Measurements from ENCODE around the gene SIX1. TPM values are rescaled to one million over a fixed set of nuclear protein-coding genes. Genes with fewer than 3 reads are reported as not detected.
A peak's percentile ranks its signal among the peaks of the same experiment; 100 is the strongest.

SIX1 gene
- total and polyA plus RNA-seq, 2 of the 13 experiments (the other 11 are each of a cell fraction or from before 2014, with no cell fraction given): 1.7 to 6.5 TPM

DNA sequence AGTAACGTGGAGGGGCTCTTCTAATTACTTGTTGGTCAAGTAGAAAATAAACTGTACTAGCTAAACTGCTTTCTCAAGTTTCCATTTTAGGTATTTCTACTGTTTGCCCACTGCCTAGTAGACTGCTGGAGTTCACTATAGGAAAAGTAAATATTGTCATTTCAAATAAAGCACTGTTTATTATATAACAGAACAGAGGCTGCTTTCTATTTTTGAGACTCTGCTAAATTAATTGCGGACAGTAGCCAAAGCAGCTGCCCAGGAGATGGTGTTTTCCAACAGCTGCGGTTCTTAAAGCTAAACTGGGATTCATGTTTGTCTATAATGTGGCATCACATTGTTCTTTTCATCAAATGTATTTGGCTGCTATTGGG is 15.9 kb upstream of the SIX1 start (continued):
- TF ChIP-seq, protein P1, sequence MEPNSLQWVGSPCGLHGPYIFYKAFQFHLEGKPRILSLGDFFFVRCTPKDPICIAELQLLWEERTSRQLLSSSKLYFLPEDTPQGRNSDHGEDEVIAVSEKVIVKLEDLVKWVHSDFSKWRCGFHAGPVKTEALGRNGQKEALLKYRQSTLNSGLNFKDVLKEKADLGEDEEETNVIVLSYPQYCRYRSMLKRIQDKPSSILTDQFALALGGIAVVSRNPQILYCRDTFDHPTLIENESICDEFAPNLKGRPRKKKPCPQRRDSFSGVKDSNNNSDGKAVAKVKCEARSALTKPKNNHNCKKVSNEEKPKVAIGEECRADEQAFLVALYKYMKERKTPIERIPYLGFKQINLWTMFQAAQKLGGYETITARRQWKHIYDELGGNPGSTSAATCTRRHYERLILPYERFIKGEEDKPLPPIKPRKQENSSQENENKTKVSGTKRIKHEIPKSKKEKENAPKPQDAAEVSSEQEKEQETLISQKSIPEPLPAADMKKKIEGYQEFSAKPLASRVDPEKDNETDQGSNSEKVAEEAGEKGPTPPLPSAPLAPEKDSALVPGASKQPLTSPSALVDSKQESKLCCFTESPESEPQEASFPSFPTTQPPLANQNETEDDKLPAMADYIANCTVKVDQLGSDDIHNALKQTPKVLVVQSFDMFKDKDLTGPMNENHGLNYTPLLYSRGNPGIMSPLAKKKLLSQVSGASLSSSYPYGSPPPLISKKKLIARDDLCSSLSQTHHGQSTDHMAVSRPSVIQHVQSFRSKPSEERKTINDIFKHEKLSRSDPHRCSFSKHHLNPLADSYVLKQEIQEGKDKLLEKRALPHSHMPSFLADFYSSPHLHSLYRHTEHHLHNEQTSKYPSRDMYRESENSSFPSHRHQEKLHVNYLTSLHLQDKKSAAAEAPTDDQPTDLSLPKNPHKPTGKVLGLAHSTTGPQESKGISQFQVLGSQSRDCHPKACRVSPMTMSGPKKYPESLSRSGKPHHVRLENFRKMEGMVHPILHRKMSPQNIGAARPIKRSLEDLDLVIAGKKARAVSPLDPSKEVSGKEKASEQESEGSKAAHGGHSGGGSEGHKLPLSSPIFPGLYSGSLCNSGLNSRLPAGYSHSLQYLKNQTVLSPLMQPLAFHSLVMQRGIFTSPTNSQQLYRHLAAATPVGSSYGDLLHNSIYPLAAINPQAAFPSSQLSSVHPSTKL (CRISPR knock-in tag; IDR thresholded peaks at IDR 0.05): peak; percentile 94
- TF ChIP-seq ZNF737 (CRISPR knock-in tag; IDR thresholded peaks at IDR 0.05; ENCODE audit: borderline replicate concordance): no peak
- TF ChIP-seq ZNF224 (CRISPR knock-in tag; IDR thresholded peaks at IDR 0.05): no peak
- TF ChIP-seq MTF2 (CRISPR knock-in tag; IDR thresholded peaks at IDR 0.05; ENCODE audit: borderline replicate concordance): no peak
- TF ChIP-seq, protein P2, sequence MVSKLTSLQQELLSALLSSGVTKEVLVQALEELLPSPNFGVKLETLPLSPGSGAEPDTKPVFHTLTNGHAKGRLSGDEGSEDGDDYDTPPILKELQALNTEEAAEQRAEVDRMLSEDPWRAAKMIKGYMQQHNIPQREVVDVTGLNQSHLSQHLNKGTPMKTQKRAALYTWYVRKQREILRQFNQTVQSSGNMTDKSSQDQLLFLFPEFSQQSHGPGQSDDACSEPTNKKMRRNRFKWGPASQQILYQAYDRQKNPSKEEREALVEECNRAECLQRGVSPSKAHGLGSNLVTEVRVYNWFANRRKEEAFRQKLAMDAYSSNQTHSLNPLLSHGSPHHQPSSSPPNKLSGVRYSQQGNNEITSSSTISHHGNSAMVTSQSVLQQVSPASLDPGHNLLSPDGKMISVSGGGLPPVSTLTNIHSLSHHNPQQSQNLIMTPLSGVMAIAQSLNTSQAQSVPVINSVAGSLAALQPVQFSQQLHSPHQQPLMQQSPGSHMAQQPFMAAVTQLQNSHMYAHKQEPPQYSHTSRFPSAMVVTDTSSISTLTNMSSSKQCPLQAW (CRISPR knock-in tag; IDR thresholded peaks at IDR 0.05): no peak
- no peak for TF ChIP-seq TBX3 (IDR thresholded peaks at IDR 0.05; ENCODE audit: borderline replicate concordance)
- peak in 1 of 2 experiments; percentile 26; a peak in 1 of 4 replicates for TF ChIP-seq KLF16 (CRISPR knock-in tag; IDR thresholded peaks at IDR 0.05)
- TF ChIP-seq ASH2L (IDR thresholded peaks at IDR 0.05; ENCODE audit: insufficient read length, low read depth, low read length): peak; percentile 44
- TF ChIP-seq CREM (IDR thresholded peaks at IDR 0.05): peak; percentile 37; the same call in 1 of the 2 replicates
- no peak for TF ChIP-seq CREM (CRISPR knock-in tag; IDR thresholded peaks at IDR 0.05)
- TF ChIP-seq RCOR2 (CRISPR knock-in tag; IDR thresholded peaks at IDR 0.05): peak; percentile 59; the same call in 1 of the 2 replicates
- no peak for TF ChIP-seq HNRNPUL1 (IDR thresholded peaks at IDR 0.05; ENCODE audit: low read depth, low read length)
- TF ChIP-seq KLF9 (CRISPR knock-in tag; IDR thresholded peaks at IDR 0.05; ENCODE audit: low read depth): no peak
- TF ChIP-seq REL (CRISPR knock-in tag; conservative IDR thresholded peaks at IDR 0.05): no peak
- 0 out of 2 replicates have a peak, but pooled peaks have one; percentile 22 for TF ChIP-seq TARDBP (CRISPR knock-in tag; IDR thresholded peaks at IDR 0.05)
- TF ChIP-seq, protein P3, sequence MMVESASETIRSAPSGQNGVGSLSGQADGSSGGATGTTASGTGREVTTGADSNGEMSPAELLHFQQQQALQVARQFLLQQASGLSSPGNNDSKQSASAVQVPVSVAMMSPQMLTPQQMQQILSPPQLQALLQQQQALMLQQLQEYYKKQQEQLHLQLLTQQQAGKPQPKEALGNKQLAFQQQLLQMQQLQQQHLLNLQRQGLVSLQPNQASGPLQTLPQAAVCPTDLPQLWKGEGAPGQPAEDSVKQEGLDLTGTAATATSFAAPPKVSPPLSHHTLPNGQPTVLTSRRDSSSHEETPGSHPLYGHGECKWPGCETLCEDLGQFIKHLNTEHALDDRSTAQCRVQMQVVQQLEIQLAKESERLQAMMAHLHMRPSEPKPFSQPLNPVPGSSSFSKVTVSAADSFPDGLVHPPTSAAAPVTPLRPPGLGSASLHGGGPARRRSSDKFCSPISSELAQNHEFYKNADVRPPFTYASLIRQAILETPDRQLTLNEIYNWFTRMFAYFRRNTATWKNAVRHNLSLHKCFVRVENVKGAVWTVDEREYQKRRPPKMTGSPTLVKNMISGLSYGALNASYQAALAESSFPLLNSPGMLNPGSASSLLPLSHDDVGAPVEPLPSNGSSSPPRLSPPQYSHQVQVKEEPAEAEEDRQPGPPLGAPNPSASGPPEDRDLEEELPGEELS (CRISPR knock-in tag; IDR thresholded peaks at IDR 0.05): peak; percentile 61
- TF ChIP-seq NR2F2 (IDR thresholded peaks at IDR 0.05; ENCODE audit: borderline replicate concordance, low read depth): peak; percentile 52; the same call in 1 of the 2 replicates
- TF ChIP-seq ZFP37 (CRISPR knock-in tag; IDR thresholded peaks at IDR 0.05; ENCODE audit: borderline replicate concordance): no peak
- no peak for TF ChIP-seq HDAC1 (CRISPR knock-in tag; IDR thresholded peaks at IDR 0.05)
- peak; percentile 31; the same call in 1 of the 2 replicates for TF ChIP-seq SALL1 (CRISPR knock-in tag; IDR thresholded peaks at IDR 0.05)
- TF ChIP-seq ZNF101 (CRISPR knock-in tag; IDR thresholded peaks at IDR 0.05; ENCODE audit: borderline replicate concordance, low read depth): no peak
- TF ChIP-seq MEF2D (CRISPR knock-in tag; IDR thresholded peaks at IDR 0.05): peak; percentile 96
- TF ChIP-seq CENPX (CRISPR knock-in tag; IDR thresholded peaks at IDR 0.05): no peak
- TF ChIP-seq KAT8 (CRISPR knock-in tag; IDR thresholded peaks at IDR 0.05): no peak
